ENCODE results near the gene EML6. TPM values are rescaled to one million over a fixed set of nuclear protein-coding genes. Genes with fewer than 3 reads are reported as not detected.

EML6 gene
- polyA plus RNA-seq, 1 donor: 6.0 TPM

DNA sequence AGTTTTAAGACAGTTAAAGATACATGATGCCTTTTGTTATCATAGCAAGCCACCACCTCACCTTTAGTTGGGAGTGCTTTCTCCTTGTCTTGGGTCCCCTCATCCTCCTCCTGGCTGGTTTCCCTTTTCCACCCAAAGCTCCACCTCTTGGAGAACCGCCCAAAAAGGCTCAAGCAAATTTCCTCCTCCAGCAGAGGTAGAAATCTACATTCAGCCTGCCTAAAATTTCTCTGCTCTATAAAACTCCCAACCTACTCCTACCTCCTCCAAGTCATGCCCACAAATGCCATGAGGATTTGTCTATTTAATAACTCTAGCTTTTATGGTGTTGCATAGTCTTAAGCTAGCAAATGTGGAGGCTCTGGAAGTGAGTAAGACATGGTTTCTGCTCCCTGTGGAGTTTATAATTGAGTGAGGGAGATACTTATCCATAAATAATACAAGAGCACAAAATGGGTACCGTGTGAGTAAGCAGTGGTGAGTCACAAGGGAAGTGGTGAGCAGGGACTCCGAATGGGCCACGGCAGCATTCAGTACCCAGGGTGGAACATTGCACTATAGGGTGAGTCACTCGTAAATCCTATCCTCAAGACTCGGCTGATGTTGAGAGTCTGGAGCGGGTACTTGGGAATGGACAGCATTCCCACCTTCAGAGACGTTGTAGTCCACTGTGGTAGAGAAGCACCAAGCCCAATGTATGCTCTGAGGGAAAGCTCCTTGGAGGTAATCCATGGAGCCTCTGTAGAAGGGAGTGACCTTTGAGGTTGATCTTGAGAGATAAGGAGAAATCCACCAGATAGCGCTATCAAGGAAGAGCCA, 180.5 kb downstream of the EML6 start:
- Histone ChIP-seq H3K27ac (ENCODE audit: low read length) (peak overlapping the region; percentile 94), H3K4me1 (ENCODE audit: control insufficient read depth, insufficient read depth, low read length) (peaks cover 32% of the 10 kb centered on the region), H3K27me3 (ENCODE audit: control insufficient read depth, insufficient read depth, low read length) (no peaks in the 10 kb centered on the region), H3K36me3 (ENCODE audit: control insufficient read depth, insufficient read depth, low read length) (no peaks in the 10 kb centered on the region), H3K9me3 (ENCODE audit: control insufficient read depth, low read depth, low read length) (no peaks in the 10 kb centered on the region), H3K4me3 (ENCODE audit: low read length) (no peak overlapping the region)
- 83% methylated on average over 2 of the region's 9 CpGs for WGBS (ENCODE audit: insufficient coverage, low lambda C conversion rate)
- DNase-seq: peak; percentile 64 to 77

DNA sequence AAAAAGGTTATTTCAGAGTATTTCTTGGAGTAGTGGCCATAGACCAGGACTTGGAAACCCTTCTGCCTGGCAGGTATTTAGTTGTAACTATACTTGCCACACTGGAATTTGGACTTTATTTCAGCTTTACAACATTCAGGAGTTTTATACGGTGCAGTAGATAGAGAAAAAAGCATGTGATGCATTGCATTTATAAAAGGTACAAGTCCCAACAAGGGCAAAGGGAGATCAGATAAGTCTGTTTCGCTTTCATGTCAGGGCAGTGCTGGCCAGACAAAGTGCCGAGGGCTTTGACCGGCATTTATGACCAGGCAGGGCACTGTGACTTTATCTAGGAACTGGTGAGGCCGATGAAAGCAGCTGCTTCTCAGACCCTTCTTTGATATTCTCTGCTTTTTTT, 181.4 kb downstream of the EML6 start:
- peak; percentile 94 to 98 for DNase-seq
- Histone ChIP-seq H3K27me3 (ENCODE audit: control insufficient read depth, insufficient read depth, low read length) (no peaks in the 10 kb centered on the region), H3K4me3 (ENCODE audit: low read length) (no peak overlapping the region), H3K4me1 (ENCODE audit: control insufficient read depth, insufficient read depth, low read length) (peaks cover 32% of the 10 kb centered on the region), H3K9me3 (ENCODE audit: control insufficient read depth, low read depth, low read length) (no peaks in the 10 kb centered on the region), H3K27ac (ENCODE audit: low read length) (peak overlapping the region; percentile 94), H3K36me3 (ENCODE audit: control insufficient read depth, insufficient read depth, low read length) (no peaks in the 10 kb centered on the region)
- WGBS (ENCODE audit: insufficient coverage, low lambda C conversion rate): no CpG with 5 or more reads among the region's 5 CpGs

DNA sequence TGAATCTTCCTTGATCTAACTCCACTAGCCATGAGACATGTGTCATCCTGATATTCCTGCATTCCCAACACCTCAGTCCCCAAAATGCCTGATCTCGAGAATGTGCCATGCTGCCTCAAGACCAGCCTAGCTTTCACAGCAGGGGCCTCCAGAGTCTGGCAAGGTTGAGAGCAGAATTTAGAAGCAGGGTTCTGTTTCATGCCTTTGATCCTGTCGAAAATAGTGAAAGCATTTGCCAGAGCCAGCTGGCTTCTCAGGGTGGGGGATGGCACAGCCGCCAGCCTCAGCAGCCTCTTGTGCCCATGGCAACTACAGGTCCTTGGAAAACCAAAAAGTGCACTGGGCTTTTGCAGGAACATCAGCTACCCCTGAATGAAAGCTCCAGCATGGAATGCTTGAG, 183.3 kb downstream of the EML6 start:
- no CpG with 5 or more reads among the region's 3 CpGs for WGBS (ENCODE audit: insufficient coverage, low lambda C conversion rate)
- peaks cover 23% of the 10 kb centered on the region for H3K4me1 ChIP-seq (ENCODE audit: control insufficient read depth, insufficient read depth, low read length)
- no peaks in the 10 kb centered on the region for H3K27me3 ChIP-seq (ENCODE audit: control insufficient read depth, insufficient read depth, low read length)
- no peaks in the 10 kb centered on the region for H3K36me3 ChIP-seq (ENCODE audit: control insufficient read depth, insufficient read depth, low read length)
- H3K4me3 ChIP-seq (ENCODE audit: low read length): no peak overlapping the region
- no peaks in the 10 kb centered on the region for H3K9me3 ChIP-seq (ENCODE audit: control insufficient read depth, low read depth, low read length)
- H3K27ac ChIP-seq (ENCODE audit: low read length): no peak overlapping the region
- DNase-seq: no peak

DNA sequence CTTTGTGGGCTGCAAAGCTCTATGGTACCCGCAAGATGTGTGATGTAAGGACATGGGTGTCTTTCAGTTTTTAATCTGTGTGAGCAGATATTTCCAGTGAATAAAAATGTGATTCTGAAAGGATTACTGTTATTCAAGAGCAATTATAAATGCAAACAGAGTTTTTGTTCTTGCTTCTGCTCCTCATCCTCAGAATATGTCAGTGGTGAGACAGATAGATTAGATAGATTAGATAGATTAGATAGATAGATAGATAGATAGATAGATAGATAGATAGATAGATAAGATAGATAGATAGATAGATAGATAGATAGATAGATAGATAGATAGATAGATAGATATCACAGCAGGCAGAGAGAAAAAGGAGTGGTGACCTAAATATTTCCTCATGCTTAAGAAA, 184.2 kb downstream of the EML6 start:
- peaks cover 22% of the 10 kb centered on the region for H3K4me1 ChIP-seq (ENCODE audit: control insufficient read depth, insufficient read depth, low read length)
- H3K36me3 ChIP-seq (ENCODE audit: control insufficient read depth, insufficient read depth, low read length): no peaks in the 10 kb centered on the region
- no CpG with 5 or more reads among the region's 1 CpG for WGBS (ENCODE audit: insufficient coverage, low lambda C conversion rate)
- H3K4me3 ChIP-seq (ENCODE audit: low read length): no peak overlapping the region
- DNase-seq: no peak
- H3K27me3 ChIP-seq (ENCODE audit: control insufficient read depth, insufficient read depth, low read length): no peaks in the 10 kb centered on the region
- no peak overlapping the region for H3K27ac ChIP-seq (ENCODE audit: low read length)
- H3K9me3 ChIP-seq (ENCODE audit: control insufficient read depth, low read depth, low read length): no peaks in the 10 kb centered on the region

DNA sequence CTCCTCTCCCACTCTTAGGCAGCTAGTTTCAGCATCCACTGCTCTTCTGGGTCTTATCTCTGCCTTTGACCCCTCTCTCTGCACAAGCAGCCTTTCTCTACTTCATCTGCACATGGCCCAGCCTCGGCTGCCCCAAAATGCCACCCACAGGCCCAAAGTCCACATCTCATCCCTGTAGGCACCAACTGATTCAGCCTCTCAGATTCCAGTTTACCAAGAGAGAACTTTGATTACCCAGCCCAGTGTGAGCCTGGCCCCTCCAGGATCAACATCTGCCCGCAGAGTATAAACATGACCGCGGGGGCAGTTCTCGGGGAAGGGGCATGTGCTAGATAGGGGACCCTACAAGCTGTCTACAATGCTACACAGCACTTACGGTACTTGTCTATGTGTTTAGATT, 185.1 kb downstream of the EML6 start:
- peak in 1 of 2 donors; percentile 57 for DNase-seq
- H3K9me3 ChIP-seq (ENCODE audit: control insufficient read depth, low read depth, low read length): no peaks in the 10 kb centered on the region
- H3K4me1 ChIP-seq (ENCODE audit: control insufficient read depth, insufficient read depth, low read length): peaks cover 19% of the 10 kb centered on the region
- H3K4me3 ChIP-seq (ENCODE audit: low read length): no peak overlapping the region
- H3K27ac ChIP-seq (ENCODE audit: low read length): no peak overlapping the region
- no peaks in the 10 kb centered on the region for H3K36me3 ChIP-seq (ENCODE audit: control insufficient read depth, insufficient read depth, low read length)
- no peaks in the 10 kb centered on the region for H3K27me3 ChIP-seq (ENCODE audit: control insufficient read depth, insufficient read depth, low read length)
- no CpG with 5 or more reads among the region's 6 CpGs for WGBS (ENCODE audit: insufficient coverage, low lambda C conversion rate)

DNA sequence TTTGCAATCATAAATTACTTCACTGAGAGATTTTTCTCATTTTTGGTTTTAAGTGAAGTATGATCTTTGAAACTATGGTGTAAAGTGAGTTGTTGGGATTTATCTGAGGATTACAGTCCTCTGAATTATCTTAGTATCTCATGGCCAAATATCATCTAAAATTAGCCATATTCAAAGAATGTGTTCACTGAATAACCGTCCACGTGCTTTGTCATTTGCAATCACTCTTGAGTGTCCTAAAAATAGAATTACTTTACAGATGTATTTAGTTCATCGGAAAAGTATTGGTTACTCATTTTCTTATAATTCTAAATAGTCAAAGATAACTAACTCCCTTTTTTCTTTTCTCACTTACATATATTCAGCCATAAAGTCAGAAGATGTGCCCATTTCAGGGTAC, 185.5 kb downstream of the EML6 start:
- Histone ChIP-seq H3K4me3 (ENCODE audit: low read length) (no peak overlapping the region), H3K27me3 (ENCODE audit: control insufficient read depth, insufficient read depth, low read length) (no peaks in the 10 kb centered on the region), H3K4me1 (ENCODE audit: control insufficient read depth, insufficient read depth, low read length) (peaks cover 15% of the 10 kb centered on the region), H3K36me3 (ENCODE audit: control insufficient read depth, insufficient read depth, low read length) (no peaks in the 10 kb centered on the region), H3K27ac (ENCODE audit: low read length) (no peak overlapping the region), H3K9me3 (ENCODE audit: control insufficient read depth, low read depth, low read length) (no peaks in the 10 kb centered on the region)
- DNase-seq: no peak
- WGBS (ENCODE audit: insufficient coverage, low lambda C conversion rate): 74% methylated on average over 2 of the region's 3 CpGs

DNA sequence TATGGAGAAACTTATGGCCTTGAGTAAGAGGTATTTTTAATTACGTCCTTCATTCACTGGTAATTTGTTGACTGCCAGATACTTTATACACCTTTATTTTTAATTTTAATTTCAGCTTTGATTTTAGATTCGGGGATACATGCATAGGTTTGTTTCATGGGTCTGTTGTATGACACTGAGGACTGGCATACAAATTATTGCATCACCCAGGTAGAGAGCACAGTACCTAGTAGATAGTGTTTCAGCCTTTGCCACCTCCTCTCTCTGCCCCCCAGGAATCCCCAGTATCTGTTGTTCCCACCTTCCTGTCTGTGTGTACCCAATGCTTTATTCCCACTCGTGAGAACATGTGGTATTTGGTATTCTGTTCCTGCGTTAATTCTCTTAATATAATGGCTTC, 188.8 kb downstream of the EML6 start:
- Histone ChIP-seq H3K36me3 (ENCODE audit: control insufficient read depth, insufficient read depth, low read length) (no peaks in the 10 kb centered on the region), H3K27ac (ENCODE audit: low read length) (no peak overlapping the region), H3K4me1 (ENCODE audit: control insufficient read depth, insufficient read depth, low read length) (no peaks in the 10 kb centered on the region), H3K9me3 (ENCODE audit: control insufficient read depth, low read depth, low read length) (no peaks in the 10 kb centered on the region), H3K27me3 (ENCODE audit: control insufficient read depth, insufficient read depth, low read length) (no peaks in the 10 kb centered on the region), H3K4me3 (ENCODE audit: low read length) (no peak overlapping the region)
- no peak for DNase-seq
- 100% methylated on average over 3 of the region's 4 CpGs for WGBS (ENCODE audit: insufficient coverage, low lambda C conversion rate)

DNA sequence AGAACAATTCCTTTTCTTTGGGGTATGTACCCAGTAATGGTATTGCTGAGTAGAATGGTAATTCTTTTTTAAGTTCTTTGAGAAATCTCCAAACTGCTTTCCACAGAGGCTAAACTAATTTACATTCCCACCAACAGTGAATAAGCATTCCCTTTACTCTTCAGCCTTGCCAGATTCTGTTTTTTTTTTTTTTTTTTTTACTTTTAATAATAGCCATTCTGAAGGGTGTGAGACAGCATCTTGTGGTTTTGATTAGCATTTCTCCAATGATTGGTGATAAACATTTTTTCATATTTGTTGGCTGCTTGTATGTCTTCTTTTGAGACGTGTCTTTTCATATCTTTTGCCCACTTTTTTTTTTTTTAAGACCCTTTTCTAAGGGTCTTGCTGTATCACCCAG, 189.4 kb downstream of the EML6 start:
- WGBS (ENCODE audit: insufficient coverage, low lambda C conversion rate): no CpG with 5 or more reads among the region's 1 CpG
- Histone ChIP-seq H3K36me3 (ENCODE audit: control insufficient read depth, insufficient read depth, low read length) (no peaks in the 10 kb centered on the region), H3K27me3 (ENCODE audit: control insufficient read depth, insufficient read depth, low read length) (no peaks in the 10 kb centered on the region)

DNA sequence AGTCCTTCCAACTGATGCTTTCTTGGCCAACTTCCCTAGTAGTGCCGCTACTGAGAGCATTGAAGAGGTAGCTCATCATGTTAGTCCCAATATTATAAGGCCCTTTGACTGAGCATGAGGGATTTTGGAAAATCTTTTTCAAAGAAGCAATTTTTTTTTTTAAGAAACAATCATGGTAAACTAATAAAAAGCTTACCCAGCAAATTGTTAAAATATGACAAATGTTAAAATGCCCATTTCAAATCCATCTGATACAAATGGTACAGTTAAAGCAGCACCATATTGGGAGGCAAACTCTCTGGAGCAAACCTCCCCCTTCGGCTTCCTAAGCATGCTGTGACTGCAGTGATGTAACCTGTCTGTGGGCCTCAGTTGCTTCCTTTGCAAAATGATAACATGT, 191.2 kb downstream of the EML6 start:
- H3K4me1 ChIP-seq (ENCODE audit: control insufficient read depth, insufficient read depth, low read length): no peaks in the 10 kb centered on the region
- WGBS (ENCODE audit: insufficient coverage, low lambda C conversion rate): no CpG with 5 or more reads among the region's 2 CpGs

More for the DNA sequence above, 189.4 kb downstream of the EML6 start:
- DNase-seq: no peak
- H3K9me3 ChIP-seq (ENCODE audit: control insufficient read depth, low read depth, low read length): no peaks in the 10 kb centered on the region
- no peak overlapping the region for H3K27ac ChIP-seq (ENCODE audit: low read length)
- H3K4me1 ChIP-seq (ENCODE audit: control insufficient read depth, insufficient read depth, low read length): no peaks in the 10 kb centered on the region
- no peak overlapping the region for H3K4me3 ChIP-seq (ENCODE audit: low read length)

DNA sequence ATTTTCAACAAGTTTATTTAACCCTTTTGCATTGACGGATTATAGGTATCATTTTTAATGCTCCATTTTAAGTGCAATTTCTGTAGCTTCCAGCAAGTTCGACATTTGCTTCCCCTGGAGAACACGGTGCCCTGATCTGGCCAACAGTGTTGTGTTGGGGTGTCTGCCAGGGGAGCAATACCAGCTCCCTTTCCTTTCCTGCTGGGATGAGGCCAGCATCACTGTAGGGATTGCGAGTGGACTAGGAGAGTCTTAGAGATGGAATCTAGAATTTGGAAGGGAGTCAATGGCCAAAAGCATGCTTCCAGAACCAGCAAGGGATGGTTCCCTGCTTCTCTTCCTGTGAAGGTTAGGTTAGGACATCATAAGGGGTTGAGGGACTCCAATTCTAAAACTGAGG, 191.6 kb downstream of the EML6 start:
- no peaks in the 10 kb centered on the region for H3K4me1 ChIP-seq (ENCODE audit: control insufficient read depth, insufficient read depth, low read length)
- DNase-seq: no peak
- no peaks in the 10 kb centered on the region for H3K27me3 ChIP-seq (ENCODE audit: control insufficient read depth, insufficient read depth, low read length)
- no peaks in the 10 kb centered on the region for H3K9me3 ChIP-seq (ENCODE audit: control insufficient read depth, low read depth, low read length)
- no peak overlapping the region for H3K27ac ChIP-seq (ENCODE audit: low read length)
- H3K36me3 ChIP-seq (ENCODE audit: control insufficient read depth, insufficient read depth, low read length): no peaks in the 10 kb centered on the region
- no peak overlapping the region for H3K4me3 ChIP-seq (ENCODE audit: low read length)
- WGBS (ENCODE audit: insufficient coverage, low lambda C conversion rate): no CpG with 5 or more reads among the region's 4 CpGs

More for the DNA sequence above, 191.2 kb downstream of the EML6 start:
- no peaks in the 10 kb centered on the region for H3K9me3 ChIP-seq (ENCODE audit: control insufficient read depth, low read depth, low read length)
- H3K27ac ChIP-seq (ENCODE audit: low read length): no peak overlapping the region
- DNase-seq: no peak
- no peaks in the 10 kb centered on the region for H3K36me3 ChIP-seq (ENCODE audit: control insufficient read depth, insufficient read depth, low read length)
- no peak overlapping the region for H3K4me3 ChIP-seq (ENCODE audit: low read length)
- no peaks in the 10 kb centered on the region for H3K27me3 ChIP-seq (ENCODE audit: control insufficient read depth, insufficient read depth, low read length)

DNA sequence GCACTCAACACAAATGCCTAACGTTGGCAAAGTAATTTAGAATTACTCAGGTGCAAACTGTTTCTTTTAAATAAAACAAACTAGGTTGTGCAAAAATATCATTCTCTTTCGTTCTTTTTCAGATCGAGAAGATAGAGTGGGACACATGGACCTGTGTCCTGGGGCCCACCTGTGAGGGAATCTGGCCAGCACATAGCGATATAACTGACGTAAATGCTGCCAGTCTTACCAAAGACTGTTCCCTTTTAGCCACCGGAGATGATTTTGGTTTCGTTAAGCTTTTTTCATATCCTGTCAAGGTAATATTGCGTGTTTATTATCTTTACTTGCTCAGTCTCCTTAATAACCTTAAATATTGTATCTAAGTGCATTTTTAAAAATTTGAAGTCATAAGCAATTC, 193.2 kb downstream of the EML6 start:
- no peaks in the 10 kb centered on the region for H3K4me1 ChIP-seq (ENCODE audit: control insufficient read depth, insufficient read depth, low read length)

More for the DNA sequence above, 193.2 kb downstream of the EML6 start:
- WGBS (ENCODE audit: insufficient coverage, low lambda C conversion rate): 93% methylated on average over 3 of the region's 8 CpGs
- Histone ChIP-seq H3K27ac (ENCODE audit: low read length) (no peak overlapping the region), H3K27me3 (ENCODE audit: control insufficient read depth, insufficient read depth, low read length) (no peaks in the 10 kb centered on the region), H3K9me3 (ENCODE audit: control insufficient read depth, low read depth, low read length) (peaks cover 3% of the 10 kb centered on the region), H3K36me3 (ENCODE audit: control insufficient read depth, insufficient read depth, low read length) (no peaks in the 10 kb centered on the region), H3K4me3 (ENCODE audit: low read length) (no peak overlapping the region)
- DNase-seq: no peak

Measured in large intestine (tissue), 3 donors.